Choroid plexus epithelial cell (primary cell): ENCODE data around the gene OPCML.

Experiments
- DNase-seq: peaks from one replicate; pipeline ENCODE4 v3.0.0-alpha.2; 2010; ENCODE audit warnings: low read depth
- H3K4me3 ChIP-seq: 2 replicates; pipeline ENCODE4 v1.5.1; 2011; ENCODE audit warnings: low read depth, mild to moderate bottlenecking, control low read depth, low read length, moderate library complexity
- TF ChIP-seq, protein P1 (sequence below): conservative IDR thresholded peaks from 2 replicates; pipeline ENCODE4 v1.5.1; 2011; ENCODE audit warnings: low read depth, mild to moderate bottlenecking, control low read depth, inconsistent platforms, low read length, moderate library complexity

OPCML gene

DNA sequence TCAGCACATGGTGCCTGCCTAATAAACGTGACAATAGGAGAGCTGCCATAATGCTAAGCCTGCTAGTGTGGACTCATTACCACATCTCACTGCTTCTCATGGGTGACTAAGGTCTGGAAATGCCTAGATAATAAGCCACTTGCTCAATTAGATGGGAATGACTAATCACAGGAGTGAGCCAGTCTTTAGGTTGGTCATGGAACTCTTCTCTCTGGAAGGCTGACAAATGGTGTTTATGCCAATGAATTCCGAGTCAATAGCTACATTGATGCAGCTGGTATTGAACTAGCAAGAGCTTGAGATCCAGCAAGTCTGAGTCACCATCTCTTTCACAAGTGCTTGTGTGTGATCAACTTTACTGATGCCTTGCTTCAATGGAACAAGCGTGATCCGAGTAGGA lies 334.9 kb downstream of the OPCML start:
- TF ChIP-seq, protein P1, sequence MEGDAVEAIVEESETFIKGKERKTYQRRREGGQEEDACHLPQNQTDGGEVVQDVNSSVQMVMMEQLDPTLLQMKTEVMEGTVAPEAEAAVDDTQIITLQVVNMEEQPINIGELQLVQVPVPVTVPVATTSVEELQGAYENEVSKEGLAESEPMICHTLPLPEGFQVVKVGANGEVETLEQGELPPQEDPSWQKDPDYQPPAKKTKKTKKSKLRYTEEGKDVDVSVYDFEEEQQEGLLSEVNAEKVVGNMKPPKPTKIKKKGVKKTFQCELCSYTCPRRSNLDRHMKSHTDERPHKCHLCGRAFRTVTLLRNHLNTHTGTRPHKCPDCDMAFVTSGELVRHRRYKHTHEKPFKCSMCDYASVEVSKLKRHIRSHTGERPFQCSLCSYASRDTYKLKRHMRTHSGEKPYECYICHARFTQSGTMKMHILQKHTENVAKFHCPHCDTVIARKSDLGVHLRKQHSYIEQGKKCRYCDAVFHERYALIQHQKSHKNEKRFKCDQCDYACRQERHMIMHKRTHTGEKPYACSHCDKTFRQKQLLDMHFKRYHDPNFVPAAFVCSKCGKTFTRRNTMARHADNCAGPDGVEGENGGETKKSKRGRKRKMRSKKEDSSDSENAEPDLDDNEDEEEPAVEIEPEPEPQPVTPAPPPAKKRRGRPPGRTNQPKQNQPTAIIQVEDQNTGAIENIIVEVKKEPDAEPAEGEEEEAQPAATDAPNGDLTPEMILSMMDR, result no peak
- DNase-seq, result no peak
- H3K4me3 ChIP-seq, result no peak overlapping the region

DNA sequence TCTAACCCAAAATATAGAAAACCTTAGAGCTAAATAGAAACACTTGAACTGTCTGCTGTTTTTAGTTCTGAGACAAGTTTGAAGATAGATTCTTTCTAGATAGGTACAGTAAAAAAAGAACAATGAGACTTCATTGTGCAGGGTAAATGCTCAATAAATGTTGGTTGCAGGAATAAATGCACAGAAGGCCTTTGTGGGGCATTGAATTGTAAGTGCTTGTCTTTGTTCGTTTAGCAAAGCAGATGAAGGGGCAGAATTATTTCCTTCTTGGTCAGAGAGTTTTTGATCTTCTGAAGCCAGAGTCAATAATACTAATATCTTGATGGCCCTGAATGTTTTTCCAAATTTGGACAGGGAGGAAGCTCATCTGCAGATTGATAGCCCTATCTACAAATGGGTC lies 340.4 kb downstream of the OPCML start:
- TF ChIP-seq, protein P1, result no peak
- no peak overlapping the region for H3K4me3 ChIP-seq
- DNase-seq, result no peak

DNA sequence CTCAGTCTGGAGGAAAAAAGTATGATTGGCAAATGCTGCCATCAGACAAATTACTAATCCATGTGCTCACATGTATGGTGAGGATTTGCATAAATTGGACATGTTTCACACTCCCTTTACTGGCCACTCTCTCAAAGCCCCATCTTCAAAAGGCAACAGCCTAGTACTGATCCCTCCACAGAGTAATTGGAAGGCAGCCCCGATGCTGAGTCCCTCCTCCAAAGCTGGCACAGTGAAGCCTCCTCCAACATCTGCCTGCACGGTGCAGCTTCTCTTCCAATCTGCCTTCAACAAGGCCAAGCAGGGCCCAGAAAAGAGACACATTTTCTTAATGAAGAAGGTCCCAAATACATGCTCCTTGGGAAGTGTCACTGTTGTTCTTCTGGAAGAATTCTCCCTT lies 350.6 kb downstream of the OPCML start:
- no peak overlapping the region for H3K4me3 ChIP-seq
- TF ChIP-seq, protein P1, result no peak
- no peak for DNase-seq

DNA sequence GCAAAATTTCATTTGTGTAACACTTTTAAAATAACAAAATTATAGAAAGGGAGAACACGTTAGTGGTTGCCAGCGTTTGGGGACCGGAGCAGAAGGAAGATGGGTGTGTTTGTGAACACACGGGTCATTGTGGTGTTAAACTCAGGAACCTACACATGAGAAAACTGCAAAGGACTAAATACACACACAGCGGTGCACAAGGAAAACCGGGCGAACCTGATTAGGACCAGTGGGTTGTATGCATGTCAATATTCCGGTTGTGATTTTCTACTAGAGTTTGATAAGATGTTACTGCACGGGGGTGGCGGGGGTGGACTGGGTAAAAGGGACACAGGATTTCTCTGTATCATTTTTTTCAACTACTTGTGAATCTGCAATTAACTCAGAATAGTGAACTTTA lies 351.2 kb downstream of the OPCML start:
- TF ChIP-seq, protein P1, result no peak

DNA sequence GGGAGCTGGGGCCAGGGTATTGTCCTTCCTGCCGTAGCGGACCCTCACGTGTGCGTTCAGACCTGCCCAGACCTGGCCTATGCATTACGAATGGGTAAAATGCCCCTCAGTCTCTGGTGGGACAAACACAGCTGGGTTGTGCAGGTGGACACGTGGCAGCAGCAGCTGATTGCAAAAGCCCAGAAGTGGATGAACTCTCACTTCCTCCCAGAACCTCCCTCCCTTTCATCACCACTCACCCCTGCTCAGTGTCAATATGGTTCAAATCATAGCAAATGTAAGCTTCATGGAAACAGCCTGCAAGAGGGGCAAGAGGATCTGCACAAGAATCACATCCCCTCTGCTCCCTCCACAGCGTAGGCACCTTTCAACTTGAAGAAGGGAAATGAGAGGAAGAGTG lies 352.1 kb downstream of the OPCML start:
- DNase-seq, result no peak
- H3K4me3 ChIP-seq, result no peak overlapping the region
- TF ChIP-seq, protein P1, result no peak

More for the DNA sequence above, 351.2 kb downstream of the OPCML start:
- H3K4me3 ChIP-seq, result no peak overlapping the region
- no peak for DNase-seq

DNA sequence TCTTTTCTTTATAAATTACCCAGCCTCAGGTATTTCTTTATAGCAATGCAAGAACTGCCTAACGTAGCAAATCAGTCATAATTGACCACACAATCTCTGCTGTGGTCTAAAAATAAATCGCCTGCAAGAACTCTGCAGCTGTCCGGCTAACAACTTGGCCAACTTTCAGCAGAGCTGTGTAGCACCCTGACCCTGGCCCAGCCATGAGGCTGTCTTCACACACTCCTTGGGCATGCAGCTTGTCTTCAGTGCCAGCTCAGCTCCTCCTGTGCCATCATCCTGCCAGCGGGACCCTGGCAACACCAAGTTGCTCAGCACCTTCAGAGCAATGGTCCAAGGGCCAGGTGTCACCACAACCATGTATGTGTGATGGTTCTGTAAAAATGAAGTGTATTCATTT lies 355.6 kb downstream of the OPCML start:
- H3K4me3 ChIP-seq, result no peak overlapping the region
- DNase-seq, result no peak
- TF ChIP-seq, protein P1, result no peak

DNA sequence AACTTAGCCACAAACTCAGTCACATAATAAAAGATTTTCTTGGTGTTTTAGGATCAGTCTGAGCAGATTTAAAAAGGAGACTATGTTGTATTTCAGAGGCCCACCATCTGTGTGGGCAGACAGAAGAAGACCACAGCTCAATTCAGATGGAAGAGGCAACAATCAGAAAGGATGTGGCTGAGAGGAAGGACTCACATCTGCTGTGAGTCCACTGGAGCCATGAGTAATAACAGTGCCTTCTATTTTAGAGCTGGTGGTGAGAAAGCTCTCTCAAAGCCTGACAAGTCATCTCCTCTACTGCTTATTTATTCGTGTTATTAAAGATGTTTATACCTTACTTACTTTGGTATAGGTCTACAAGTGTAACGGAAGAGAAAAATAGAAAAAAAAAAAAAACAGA lies 357.2 kb downstream of the OPCML start:
- H3K4me3 ChIP-seq, result no peak overlapping the region
- TF ChIP-seq, protein P1, result no peak
- no peak for DNase-seq
